HG03342 (cell line): Measurements from ENCODE around the gene KNL1.
A peak's percentile ranks its signal among the peaks of the same experiment; 100 is the strongest.
"Not testable (repeated sequence)": the region's sequence is repeated elsewhere in the genome, so short reads cannot be mapped to it uniquely, and the experiment has no call there.

ENCODE experiments used
- ATAC-seq: cut with Tn5 transposase; IDR thresholded peaks from one replicate; pipeline ENCODE4 v1.9.1; 2021; ENCODE audit warnings: mild to moderate bottlenecking, moderate library complexity; ENCODE audit not compliant: unreplicated experiment

Gene KNL1

DNA sequence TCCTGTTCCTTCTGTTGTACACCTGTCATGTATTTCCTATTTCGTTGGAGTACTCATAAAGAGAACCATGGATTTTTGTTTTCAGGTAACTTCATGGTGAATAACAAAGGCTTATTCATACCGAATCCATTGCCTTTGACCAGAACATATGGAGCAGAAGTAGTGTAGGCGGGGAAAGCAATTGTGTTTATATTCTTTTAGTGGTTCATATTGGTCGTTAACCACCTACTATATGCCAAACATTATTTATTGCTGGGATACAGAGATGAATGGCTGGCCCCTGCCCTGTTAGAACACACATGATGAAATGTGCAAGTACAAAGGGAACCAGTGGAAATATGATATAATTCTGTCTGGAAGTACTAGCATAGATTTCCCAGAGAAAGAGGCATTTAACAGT is 15.2 kb upstream of the KNL1 start:
- no peak for ATAC-seq

GRCh38 chr15:40581796-40582195 is 12.3 kb upstream of the KNL1 start:
- ATAC-seq, result not testable (repeated sequence)

- ATAC-seq, result no peak
Measured at GRCh38 chr15:40582726-40583246, 11.3 kb upstream of the KNL1 start.

DNA sequence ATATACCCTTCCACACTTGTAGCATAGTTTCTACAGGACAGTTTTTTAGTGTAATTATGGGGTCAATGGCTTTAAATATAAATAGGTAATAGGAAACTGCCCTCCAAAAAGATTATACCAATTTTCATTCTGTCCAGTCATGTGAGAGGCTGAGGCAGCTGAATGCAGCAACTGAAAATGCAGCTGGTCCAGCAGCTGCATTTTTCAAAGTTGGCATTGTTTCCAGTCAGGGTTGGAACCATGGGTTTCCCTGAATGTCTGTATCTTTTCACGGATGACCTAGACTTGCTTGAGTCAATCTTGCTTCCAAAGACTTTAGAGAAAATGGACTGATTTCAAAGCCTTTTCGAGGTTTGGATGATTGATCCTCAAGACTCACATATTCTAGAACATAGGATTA is 9.9 kb upstream of the KNL1 start:
- ATAC-seq, result no peak

DNA sequence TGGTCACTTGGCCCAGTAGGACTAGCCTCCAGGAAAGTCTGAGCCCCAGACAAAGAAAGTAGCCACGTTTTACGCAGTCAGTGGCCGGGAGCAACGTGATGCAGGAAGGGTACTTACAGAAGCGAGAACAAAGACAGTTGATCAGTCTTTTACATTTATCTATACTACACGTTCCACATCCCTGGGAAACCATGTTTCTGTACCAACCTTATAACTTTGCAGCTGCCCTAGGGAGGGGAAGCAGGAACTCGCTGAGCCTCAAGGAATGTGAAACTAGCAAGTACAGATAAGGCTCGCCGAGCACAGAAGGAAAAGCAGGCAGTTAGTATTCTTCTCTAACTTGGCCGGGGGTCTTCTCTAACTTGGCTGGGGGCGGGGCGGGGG is 3.4 kb upstream of the KNL1 start:
- ATAC-seq, result no peak

- no peak for ATAC-seq
Measured at GRCh38 chr15:40591389-40591788, 2.7 kb upstream of the KNL1 start.

GRCh38 chr15:40593165-40593564 is 884 bp upstream of the KNL1 start:
- ATAC-seq, result no peak

- peak; percentile 46 for ATAC-seq
Measured at GRCh38 chr15:40594429-40594836, 384 bp downstream of the KNL1 start.

DNA sequence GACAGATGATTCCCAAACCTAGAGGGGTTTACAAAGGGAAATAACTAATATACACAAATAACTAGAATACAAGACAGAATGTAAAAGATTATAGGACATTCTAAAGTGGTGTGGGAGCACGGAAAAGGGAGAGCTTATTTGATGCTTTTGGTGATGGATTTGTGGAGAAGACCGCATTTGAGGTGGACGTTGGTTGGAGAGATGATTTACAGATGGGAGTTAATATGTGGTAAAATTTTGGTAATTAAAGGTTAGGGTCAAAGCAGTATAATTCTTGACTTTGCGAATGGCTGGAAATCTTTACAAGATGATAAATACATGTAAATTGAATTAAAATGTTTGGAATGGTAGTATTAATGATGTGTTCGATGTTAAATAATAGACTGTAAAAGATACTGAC is 1.2 kb downstream of the KNL1 start:
- ATAC-seq, result no peak

GRCh38 chr15:40595773-40596172 is 1.7 kb downstream of the KNL1 start:
- ATAC-seq, result no peak

DNA sequence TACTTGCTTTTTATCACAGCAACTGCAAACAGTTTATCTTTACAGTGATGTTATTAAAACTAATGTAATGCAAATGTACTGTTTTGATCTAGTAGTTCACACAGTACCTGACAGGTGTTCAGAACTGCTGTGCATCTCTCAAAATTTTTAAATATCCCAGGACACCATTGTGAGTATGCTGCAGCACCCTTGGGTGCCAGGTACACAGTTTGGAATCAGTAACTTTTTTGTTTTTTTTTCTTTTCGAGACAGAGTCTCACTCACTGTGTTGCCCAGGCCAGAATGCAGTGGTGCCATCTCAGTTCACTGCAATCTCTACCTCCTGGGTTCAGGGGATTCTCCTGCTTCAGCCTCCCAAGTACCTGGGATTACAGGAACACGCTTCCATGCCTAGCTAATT is 3.0 kb downstream of the KNL1 start:
- ATAC-seq, result no peak

GRCh38 chr15:40598126-40598525 is 4.1 kb downstream of the KNL1 start:
- no peak for ATAC-seq

DNA sequence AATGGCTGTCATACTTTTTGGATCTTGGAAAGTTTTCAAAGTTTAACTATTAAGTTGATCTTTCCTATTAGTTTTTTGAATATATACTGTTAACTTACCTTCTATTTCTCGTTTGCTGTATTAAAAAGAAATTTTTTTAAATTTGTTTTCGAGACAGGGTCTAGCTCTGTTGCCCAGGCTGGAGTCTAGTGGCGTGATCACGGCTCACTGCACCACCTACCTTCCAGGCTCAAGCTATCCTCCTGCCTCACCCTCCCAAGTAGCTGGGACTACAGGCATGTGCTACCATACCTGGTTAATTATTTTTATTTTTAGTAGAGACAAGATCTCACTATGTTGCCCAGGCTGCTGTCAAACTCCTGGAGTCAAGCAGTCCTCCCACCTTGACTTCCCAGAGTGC is 4.6 kb downstream of the KNL1 start:
- ATAC-seq, result no peak

GRCh38 chr15:40600956-40601355 is 6.9 kb downstream of the KNL1 start:
- ATAC-seq, result no peak

DNA sequence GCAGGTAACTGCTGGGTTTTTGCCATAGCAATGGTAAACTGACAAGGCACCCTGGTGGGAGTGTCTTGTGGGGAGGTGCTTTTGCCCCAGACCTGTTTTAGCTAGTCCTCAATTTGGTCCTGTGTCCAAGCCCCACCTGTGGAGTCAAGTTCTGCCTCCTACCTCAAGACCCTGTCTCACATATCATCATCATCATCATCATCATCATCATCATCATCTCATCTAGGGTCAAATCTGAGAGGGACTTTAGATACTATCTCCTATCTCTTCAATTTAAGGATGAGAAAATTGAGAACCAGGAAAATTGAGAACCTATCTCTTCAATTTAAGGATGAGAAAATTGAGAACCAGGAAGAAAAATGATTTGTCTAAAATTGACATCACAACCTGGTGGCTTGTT is 9.9 kb downstream of the KNL1 start:
- ATAC-seq, result no peak

- no peak for ATAC-seq
Measured at GRCh38 chr15:40613080-40613479, 19.0 kb downstream of the KNL1 start.

GRCh38 chr15:40618023-40618422 is 24.0 kb downstream of the KNL1 start:
- ATAC-seq, result no peak

DNA sequence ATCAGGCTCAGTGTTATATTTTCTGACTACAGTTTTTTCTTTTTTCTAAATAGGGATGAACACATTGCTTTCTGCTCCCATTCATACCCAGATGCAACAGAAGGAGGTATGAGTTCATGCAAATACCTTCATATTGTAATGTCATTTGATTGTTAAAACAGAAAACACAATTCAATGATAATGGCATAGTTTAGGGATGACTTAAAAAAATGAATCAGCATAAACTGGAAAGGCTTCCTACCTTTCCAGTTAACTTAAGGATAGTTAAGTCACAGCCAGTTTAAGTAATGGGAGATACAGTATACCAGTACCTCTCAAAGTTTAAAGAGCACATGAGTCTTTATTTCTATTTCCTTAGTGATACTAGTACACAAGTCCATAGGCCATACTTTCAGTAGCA is 24.9 kb downstream of the KNL1 start:
- no peak for ATAC-seq

DNA sequence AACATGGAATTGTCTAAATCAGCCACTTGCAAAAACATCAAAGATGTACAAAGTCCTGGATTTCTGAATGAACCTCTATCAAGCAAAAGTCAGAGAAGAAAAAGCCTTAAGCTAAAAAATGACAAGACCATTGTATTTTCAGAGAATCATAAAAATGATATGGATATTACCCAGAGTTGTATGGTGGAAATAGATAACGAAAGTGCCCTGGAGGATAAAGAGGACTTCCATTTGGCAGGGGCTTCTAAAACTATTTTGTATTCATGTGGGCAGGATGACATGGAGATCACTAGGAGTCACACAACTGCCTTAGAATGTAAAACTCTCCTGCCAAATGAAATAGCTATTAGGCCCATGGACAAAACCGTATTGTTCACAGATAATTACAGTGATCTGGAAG is 29.3 kb downstream of the KNL1 start:
- ATAC-seq, result no peak

DNA sequence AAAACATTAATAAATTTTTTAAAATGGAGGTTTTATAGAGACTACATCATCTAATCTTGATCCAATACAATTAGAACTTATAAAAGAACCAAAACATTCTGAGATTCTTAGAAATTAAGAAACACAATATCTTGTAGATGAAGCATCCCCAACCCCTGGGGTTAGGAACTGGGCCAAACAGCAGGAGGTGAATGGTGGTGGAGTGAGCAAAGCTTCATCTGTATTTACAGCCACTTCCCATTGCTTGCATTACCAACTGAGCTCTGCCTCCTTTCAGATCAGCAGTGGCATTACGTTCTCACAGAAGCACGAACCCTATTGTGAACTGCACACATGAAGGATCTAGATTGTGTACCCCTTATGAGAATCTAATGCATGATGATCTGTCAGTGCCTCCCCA is 36.3 kb downstream of the KNL1 start:
- ATAC-seq, result no peak

DNA sequence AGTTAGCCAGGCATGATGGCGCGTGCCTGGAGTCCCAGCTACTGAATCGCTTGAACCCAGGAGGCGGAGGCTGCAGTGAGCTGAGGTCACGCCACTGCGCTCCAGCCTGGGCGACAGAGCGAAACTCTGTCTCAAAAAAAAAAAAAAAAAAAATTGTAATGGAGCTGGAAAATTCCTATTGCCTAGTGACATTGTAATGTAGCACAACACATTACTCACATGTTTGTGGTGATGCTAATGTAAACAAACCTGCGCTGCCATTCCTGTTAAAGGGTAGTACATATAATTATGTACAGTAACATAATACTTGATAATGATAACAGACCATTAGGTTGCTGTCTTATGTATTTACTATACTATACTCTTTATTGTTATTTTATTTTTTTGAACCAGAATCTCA is 39.1 kb downstream of the KNL1 start:
- ATAC-seq, result no peak

DNA sequence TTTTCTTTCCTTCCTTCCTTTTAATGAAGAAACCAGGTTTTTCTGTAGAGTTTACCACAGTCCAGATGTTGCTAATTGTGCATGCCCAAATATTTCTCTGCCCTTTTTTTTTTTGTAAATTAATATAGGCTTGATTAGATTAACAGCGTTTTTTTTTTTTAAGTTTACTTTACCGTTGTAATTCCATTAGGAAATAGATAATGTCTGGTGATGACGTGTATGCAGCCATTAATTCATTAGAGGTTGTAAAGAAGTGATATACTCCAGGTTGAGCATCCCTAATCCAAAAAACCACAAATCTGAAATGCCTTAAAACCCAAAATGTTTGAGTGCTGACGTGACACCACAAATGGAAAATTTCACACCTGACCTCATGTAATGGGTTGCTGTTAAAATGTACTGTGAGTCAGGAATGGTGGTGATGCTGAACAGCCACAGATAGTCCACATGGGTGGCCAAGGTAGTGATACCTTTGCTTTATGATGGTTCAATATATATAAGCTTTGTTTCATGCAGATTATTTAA is 43.2 kb downstream of the KNL1 start:
- ATAC-seq, result no peak

- no peak for ATAC-seq
Measured at GRCh38 chr15:40639677-40640076, 45.6 kb downstream of the KNL1 start.

GRCh38 chr15:40647523-40647922 is 53.5 kb downstream of the KNL1 start:
- ATAC-seq, result no peak
